Activated CD4-positive, alpha-beta T cell treated with anti-CD3 and anti-CD28 coated beads, Interleukin-2, amount 10 ng/mL, durations not matched to agents 24 days and 14 days (primary cell): ENCODE measurements around the gene NIN. TPM values are rescaled to one million over a fixed set of nuclear protein-coding genes. Genes with fewer than 3 reads are reported as not detected.

Source experiments
- DNase-seq: peaks from one replicate; pipeline ENCODE4 v3.0.0; 2022
- H3K27ac Mint-ChIP-seq: one replicate; pipeline ENCODE4 v1.8.0; 2022; ENCODE audit warnings: mild to moderate bottlenecking, mixed read lengths
- H3K27me3 Mint-ChIP-seq: one replicate; pipeline ENCODE4 v1.8.0; 2022; ENCODE audit warnings: mixed read lengths
- H3K36me3 Mint-ChIP-seq: one replicate; pipeline ENCODE4 v1.8.0; 2022; ENCODE audit warnings: low read depth, mild to moderate bottlenecking, mixed read lengths
- H3K4me1 Mint-ChIP-seq: one replicate; pipeline ENCODE4 v1.8.0; 2021; ENCODE audit warnings: mixed read lengths
- H3K4me3 Mint-ChIP-seq: one replicate; pipeline ENCODE4 v1.8.0; 2022; ENCODE audit warnings: mild to moderate bottlenecking, moderate library complexity, mixed read lengths
- H3K9me3 Mint-ChIP-seq: one replicate; pipeline ENCODE4 v1.8.0; 2021; ENCODE audit warnings: mixed read lengths
- intact Hi-C: fragments of 100-400 bp; cut with micrococcal nuclease; formaldehyde crosslinking; loops from one replicate; pipeline ENCODE4 v1.15.1; 2023
- total RNA-seq: library from RNA; stranded (reverse); gene quantifications from 2 replicates; pipeline ENCODE4 v1.2.3, GENCODE V29; 2022

Gene NIN
- total RNA-seq, 1 donor from 2014 or later: 40.2 TPM

DNA sequence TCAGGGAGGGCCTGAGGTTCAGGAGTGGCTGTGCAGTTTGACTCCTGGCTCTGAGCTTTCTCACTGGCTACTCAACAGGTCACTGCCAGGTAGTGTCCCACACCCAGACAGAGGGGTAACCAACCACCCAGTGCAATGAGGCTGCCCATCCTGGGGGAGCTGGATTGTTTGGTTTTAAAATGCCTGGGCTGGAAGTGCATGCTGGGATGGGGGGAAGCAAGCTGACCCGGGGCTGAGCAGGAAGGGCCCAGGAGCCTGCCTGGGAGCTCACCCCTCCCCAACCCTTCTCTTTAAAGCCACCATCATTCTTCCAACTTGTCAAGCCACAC is 28.3 kb upstream of the NIN start:
- H3K4me1 Mint-ChIP-seq: peaks cover 15% of the 10 kb centered on the region
- peaks cover 17% of the 10 kb centered on the region for H3K27me3 Mint-ChIP-seq
- peak overlapping the region; percentile 87 for H3K4me3 Mint-ChIP-seq
- DNase-seq: no peak
- H3K36me3 Mint-ChIP-seq: no peaks in the 10 kb centered on the region
- intact Hi-C loops: no loop called here
- peak overlapping the region; percentile 45 for H3K27ac Mint-ChIP-seq
- no peaks in the 10 kb centered on the region for H3K9me3 Mint-ChIP-seq

DNA sequence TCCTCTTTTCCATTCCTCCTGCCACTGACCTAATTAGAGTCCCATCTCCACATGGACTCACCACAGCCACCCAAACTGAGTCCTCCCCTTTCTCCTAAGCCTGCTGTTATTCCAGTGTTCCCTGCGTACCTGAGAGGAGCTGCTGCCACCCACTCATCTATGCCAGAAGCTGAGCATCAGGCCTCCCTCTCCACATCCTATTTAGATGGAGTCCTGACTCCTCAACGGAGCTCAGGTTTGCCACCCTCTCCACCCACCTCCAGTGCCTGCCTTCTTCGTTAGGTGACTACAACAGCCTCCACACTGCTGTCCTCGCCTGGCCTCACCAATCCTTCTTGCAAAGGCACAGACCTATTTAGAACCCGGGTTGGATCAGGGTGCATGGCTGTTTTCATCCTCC is 25.7 kb upstream of the NIN start:
- Mint-ChIP-seq H3K36me3 (no peaks in the 10 kb centered on the region), H3K4me1 (peaks cover 16% of the 10 kb centered on the region), H3K9me3 (no peaks in the 10 kb centered on the region), H3K27ac (no peak overlapping the region), H3K4me3 (no peak overlapping the region), H3K27me3 (peaks cover 11% of the 10 kb centered on the region)
- intact Hi-C loops: no loop called here
- no peak for DNase-seq

- H3K4me1 Mint-ChIP-seq: peaks cover 16% of the 10 kb centered on the region
- no peak overlapping the region for H3K4me3 Mint-ChIP-seq
- peaks cover 14% of the 10 kb centered on the region for H3K27me3 Mint-ChIP-seq
- H3K36me3 Mint-ChIP-seq: no peaks in the 10 kb centered on the region
- DNase-seq: no peak
- no peak overlapping the region for H3K27ac Mint-ChIP-seq
- intact Hi-C loops: loop anchor here (2.0 kb wide), 1 partner anchor 17 kb away; no protein-coding TSS in a partner anchor
- H3K9me3 Mint-ChIP-seq: no peaks in the 10 kb centered on the region
Measured at GRCh38 chr14:50855558-50855957, 24.6 kb upstream of the NIN start.

DNA sequence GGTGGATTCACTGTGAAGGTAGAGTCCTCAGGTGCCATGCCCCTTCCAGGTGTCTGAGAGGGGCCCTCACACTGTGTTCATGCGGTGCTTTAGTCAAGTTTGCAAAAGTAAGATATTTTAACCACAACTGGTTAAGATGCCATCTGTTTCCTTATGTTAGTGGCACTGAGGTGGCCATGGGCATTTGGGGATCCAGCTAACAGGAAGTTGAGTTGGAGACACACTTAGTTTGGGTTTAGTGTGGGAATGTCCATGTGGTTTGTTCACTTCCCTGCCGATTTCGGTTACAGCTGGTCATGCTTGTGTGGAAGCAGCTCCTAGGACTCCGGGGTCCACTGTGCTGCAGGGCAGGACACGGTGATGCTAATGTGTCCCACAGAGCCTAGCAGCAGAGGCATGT is 23.6 kb upstream of the NIN start:
- no peak overlapping the region for H3K4me3 Mint-ChIP-seq
- H3K36me3 Mint-ChIP-seq: no peaks in the 10 kb centered on the region
- H3K4me1 Mint-ChIP-seq: peaks cover 9% of the 10 kb centered on the region
- intact Hi-C loops: loop anchor here (2.0 kb wide), 1 partner anchor 16 kb away; no protein-coding TSS in a partner anchor
- H3K27ac Mint-ChIP-seq: no peak overlapping the region
- H3K9me3 Mint-ChIP-seq: no peaks in the 10 kb centered on the region
- DNase-seq: no peak
- H3K27me3 Mint-ChIP-seq: peaks cover 16% of the 10 kb centered on the region

DNA sequence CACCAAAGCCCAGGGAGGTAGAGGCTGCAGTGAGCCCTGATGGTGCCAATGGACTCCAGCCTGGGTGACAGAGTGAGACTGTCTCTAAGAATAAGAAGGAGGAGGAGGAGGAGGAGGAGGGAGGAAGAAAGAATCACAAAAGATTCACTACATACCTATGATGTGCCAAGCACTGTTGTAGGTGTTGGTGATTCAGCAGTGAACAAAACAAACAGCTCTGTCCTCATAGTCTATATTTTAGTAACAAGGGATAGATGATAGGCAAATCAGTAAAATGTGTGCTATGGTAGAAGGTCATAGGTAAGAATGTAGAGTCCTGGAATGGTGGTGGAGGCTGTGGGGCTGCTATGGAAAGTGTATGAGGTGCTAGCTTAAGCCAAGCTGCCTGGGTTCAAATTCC is 22.9 kb upstream of the NIN start:
- intact Hi-C loops: loop anchor here (2.0 kb wide), 1 partner anchor 15 kb away; no protein-coding TSS in a partner anchor
- DNase-seq: no peak
- no peak overlapping the region for H3K4me3 Mint-ChIP-seq
- peaks cover 4% of the 10 kb centered on the region for H3K4me1 Mint-ChIP-seq
- H3K36me3 Mint-ChIP-seq: no peaks in the 10 kb centered on the region
- peaks cover 18% of the 10 kb centered on the region for H3K27me3 Mint-ChIP-seq
- no peaks in the 10 kb centered on the region for H3K9me3 Mint-ChIP-seq
- H3K27ac Mint-ChIP-seq: no peak overlapping the region

DNA sequence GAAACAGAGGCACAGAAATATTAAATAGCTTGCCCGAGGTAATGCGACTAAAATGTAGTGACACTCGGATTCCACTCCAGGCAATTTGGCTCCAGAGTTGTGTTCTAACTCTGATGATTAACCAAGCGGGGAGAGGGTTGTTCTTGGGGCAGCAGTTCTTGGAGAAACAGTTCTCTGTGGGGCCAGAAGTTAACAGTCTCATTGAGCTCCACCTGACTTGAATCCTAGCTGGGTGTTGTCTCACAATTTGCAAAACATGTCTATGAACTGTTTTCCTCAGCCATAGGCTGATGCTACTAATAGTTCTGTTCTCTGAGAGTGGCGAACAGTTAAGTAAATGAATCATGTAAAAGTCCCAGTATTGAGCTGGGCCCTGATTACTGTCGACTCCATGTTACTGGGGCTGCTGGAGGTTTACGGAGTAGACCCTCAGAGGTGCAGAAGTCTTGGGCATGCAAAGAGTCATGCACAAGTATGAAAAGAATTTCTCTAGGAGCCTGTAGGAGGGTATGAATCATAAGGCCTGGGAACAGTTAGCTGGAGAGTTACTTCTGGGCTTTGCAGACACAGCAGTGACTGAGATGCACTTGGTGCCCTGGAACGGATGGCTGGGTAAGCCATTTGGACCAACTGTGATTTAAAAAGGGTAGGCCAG is 15.4 kb upstream of the NIN start:
- intact Hi-C loops: no loop called here

GRCh38 chr14:50845166-50845565 is 14.2 kb upstream of the NIN start:
- intact Hi-C loops: no loop called here
- Mint-ChIP-seq H3K27me3 (peaks cover 18% of the 10 kb centered on the region), H3K36me3 (no peaks in the 10 kb centered on the region)

More for the DNA sequence above, 15.4 kb upstream of the NIN start:
- Mint-ChIP-seq H3K36me3 (no peaks in the 10 kb centered on the region), H3K27ac (no peak overlapping the region), H3K4me3 (no peak overlapping the region), H3K9me3 (peaks cover under 1% of the 10 kb centered on the region), H3K4me1 (peaks cover 9% of the 10 kb centered on the region), H3K27me3 (peaks cover 27% of the 10 kb centered on the region)
- no peak for DNase-seq

GRCh38 chr14:50844391-50844790 is 13.4 kb upstream of the NIN start:
- H3K36me3 Mint-ChIP-seq: no peaks in the 10 kb centered on the region

More at GRCh38 chr14:50845166-50845565, 14.2 kb upstream of the NIN start:
- peaks cover 9% of the 10 kb centered on the region for H3K4me1 Mint-ChIP-seq
- no peak overlapping the region for H3K4me3 Mint-ChIP-seq
- no peak for DNase-seq
- H3K27ac Mint-ChIP-seq: no peak overlapping the region
- peaks cover 8% of the 10 kb centered on the region for H3K9me3 Mint-ChIP-seq

DNA sequence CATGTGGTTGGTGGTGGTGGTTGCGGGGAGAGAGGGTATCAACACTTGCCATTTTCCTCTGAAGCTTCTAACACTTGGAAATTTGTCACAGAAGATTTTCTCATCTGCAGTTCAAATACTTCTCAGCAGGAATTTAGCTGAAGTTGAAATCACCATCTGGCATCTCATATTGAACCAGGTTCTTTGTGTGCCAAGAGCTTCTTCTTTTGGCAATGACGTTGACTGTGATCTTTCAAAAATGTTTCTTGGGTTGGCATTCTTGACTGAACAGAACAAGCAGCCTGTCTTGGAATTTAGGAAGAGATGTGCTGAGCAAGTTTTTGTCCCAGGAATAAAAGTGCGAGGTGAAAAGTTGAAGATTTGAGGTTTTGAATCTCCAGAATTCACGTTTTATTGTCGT is 8.7 kb upstream of the NIN start:
- H3K4me1 Mint-ChIP-seq: peaks cover 28% of the 10 kb centered on the region
- H3K27me3 Mint-ChIP-seq: peaks cover 3% of the 10 kb centered on the region
- H3K36me3 Mint-ChIP-seq: no peaks in the 10 kb centered on the region
- no peak overlapping the region for H3K27ac Mint-ChIP-seq
- no peak overlapping the region for H3K4me3 Mint-ChIP-seq
- intact Hi-C loops: loop anchor here (2.0 kb wide), 1 partner anchor 15 kb away; no protein-coding TSS in a partner anchor
- peaks cover 8% of the 10 kb centered on the region for H3K9me3 Mint-ChIP-seq
- no peak for DNase-seq

More at GRCh38 chr14:50844391-50844790, 13.4 kb upstream of the NIN start:
- intact Hi-C loops: no loop called here
- H3K4me1 Mint-ChIP-seq: peaks cover 9% of the 10 kb centered on the region
- peaks cover 8% of the 10 kb centered on the region for H3K9me3 Mint-ChIP-seq
- H3K27ac Mint-ChIP-seq: no peak overlapping the region
- no peak overlapping the region for H3K4me3 Mint-ChIP-seq
- no peak for DNase-seq
- peaks cover 18% of the 10 kb centered on the region for H3K27me3 Mint-ChIP-seq

GRCh38 chr14:50839048-50839447 is 8.1 kb upstream of the NIN start:
- H3K4me3 Mint-ChIP-seq: no peak overlapping the region
- H3K27ac Mint-ChIP-seq: no peak overlapping the region
- peaks cover 32% of the 10 kb centered on the region for H3K4me1 Mint-ChIP-seq
- peaks cover 3% of the 10 kb centered on the region for H3K27me3 Mint-ChIP-seq
- intact Hi-C loops: loop anchor here (2.0 kb wide), 1 partner anchor 16 kb away; no protein-coding TSS in a partner anchor
- no peak for DNase-seq
- H3K9me3 Mint-ChIP-seq: peaks cover 8% of the 10 kb centered on the region
- no peaks in the 10 kb centered on the region for H3K36me3 Mint-ChIP-seq

GRCh38 chr14:50837850-50838470 is 7.0 kb upstream of the NIN start:
- no peaks in the 10 kb centered on the region for H3K36me3 Mint-ChIP-seq
- intact Hi-C loops: loop anchor here (2.0 kb wide), 1 partner anchor 17 kb away; no protein-coding TSS in a partner anchor
- H3K27me3 Mint-ChIP-seq: peaks cover 1% of the 10 kb centered on the region
- H3K27ac Mint-ChIP-seq: no peak overlapping the region
- H3K4me1 Mint-ChIP-seq: peaks cover 28% of the 10 kb centered on the region
- no peak for DNase-seq
- H3K9me3 Mint-ChIP-seq: peaks cover 8% of the 10 kb centered on the region
- no peak overlapping the region for H3K4me3 Mint-ChIP-seq

- intact Hi-C loops: no loop called here
- no peak overlapping the region for H3K27ac Mint-ChIP-seq
- H3K27me3 Mint-ChIP-seq: peaks cover 7% of the 10 kb centered on the region
- H3K9me3 Mint-ChIP-seq: peaks cover 8% of the 10 kb centered on the region
- peaks cover 32% of the 10 kb centered on the region for H3K4me1 Mint-ChIP-seq
- no peaks in the 10 kb centered on the region for H3K36me3 Mint-ChIP-seq
- H3K4me3 Mint-ChIP-seq: no peak overlapping the region
- no peak for DNase-seq
Measured at GRCh38 chr14:50837271-50837670, 6.3 kb upstream of the NIN start.

DNA sequence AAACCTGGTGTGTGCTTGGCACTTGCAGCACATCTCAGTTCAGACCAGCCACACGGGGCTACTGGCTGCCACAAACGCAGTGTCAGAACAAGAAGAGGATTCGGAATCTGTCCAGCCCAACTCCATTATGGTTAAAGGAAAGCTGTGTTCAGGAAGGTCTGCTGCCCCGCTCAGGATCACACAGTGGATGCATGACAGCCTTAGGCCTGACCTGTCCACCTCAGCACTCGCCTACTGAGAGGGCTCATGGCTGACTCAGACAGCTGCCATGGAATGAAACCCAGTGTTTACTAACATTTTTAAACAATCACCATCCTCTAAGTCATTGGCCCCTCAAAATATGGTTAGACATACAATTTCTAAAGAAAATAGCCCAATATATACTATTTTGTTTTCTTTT is 5.6 kb upstream of the NIN start:
- intact Hi-C loops: no loop called here
- H3K27me3 Mint-ChIP-seq: peaks cover 12% of the 10 kb centered on the region
- H3K9me3 Mint-ChIP-seq: peaks cover 8% of the 10 kb centered on the region
- H3K4me1 Mint-ChIP-seq: peaks cover 38% of the 10 kb centered on the region
- DNase-seq: no peak
- no peaks in the 10 kb centered on the region for H3K36me3 Mint-ChIP-seq
- no peak overlapping the region for H3K4me3 Mint-ChIP-seq
- H3K27ac Mint-ChIP-seq: no peak overlapping the region

DNA sequence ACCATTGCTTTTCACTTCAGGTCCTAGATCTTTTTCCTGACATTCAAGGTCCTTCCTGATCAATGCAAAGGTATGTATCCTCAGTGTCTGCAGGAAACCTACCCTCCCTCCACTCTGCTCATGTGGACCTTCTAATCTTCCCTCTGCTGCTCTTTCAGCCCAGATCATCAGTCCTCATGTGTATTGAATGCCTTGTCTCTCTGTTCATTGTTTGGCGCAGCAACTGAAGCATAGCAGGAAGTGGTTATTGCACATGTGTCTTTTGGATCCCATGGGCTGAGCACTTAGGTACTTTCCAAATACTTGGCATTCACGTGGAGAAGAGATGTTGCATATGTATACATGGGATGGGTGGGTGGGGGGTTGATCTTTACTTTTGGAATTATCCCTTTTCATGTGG is 4.3 kb upstream of the NIN start:
- Mint-ChIP-seq H3K4me3 (peak overlapping the region; percentile 21), H3K36me3 (no peaks in the 10 kb centered on the region), H3K27me3 (peaks cover 12% of the 10 kb centered on the region), H3K9me3 (no peaks in the 10 kb centered on the region), H3K4me1 (peaks cover 41% of the 10 kb centered on the region), H3K27ac (peak overlapping the region; percentile 39)
- intact Hi-C loops: no loop called here
- DNase-seq: peak; percentile 81
